ENCODE data around the gene KDELR3.
"Not testable (repeated sequence)": the region's sequence is repeated elsewhere in the genome, so short reads cannot be mapped to it uniquely, and the experiment has no call there.

Gene KDELR3

DNA sequence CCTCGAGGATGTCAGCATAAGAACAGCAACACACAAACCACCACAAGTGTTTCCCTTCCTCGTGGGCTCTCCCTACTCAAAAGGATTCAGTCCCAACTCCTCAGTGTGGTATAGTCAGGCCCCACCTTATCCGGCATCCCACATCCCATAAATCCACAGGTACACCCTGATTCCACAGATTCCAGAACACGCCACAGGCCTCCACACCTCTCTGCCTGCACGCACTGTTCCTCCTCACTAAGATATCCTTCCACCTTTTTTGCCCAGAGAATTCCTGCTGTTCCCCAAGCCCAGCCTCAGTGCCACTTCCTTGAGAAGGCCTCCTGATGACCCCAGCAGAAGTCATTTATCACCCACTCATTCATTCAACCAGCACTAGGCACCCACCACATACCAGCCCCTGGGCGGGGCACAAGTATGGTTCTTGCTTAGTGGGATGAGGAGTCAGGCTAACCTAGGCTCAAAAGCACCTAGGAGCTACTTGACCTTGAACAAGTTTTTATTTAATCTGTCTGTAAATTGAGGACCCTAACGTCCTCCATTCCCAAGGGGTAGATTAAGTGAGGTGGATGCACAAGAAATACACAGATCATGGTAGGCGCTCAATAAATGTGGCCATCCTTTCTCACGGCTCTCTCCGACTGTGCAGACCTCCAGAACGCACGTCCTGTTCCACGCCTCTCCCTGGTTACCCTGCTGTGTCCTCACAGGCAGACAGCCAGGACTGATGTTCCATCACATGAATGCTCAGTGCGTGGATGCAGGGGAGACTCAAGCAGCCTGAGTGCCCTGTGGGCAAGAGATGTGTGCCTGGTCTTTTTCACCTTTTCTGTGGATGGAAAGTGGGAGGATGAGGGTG lies 10.8 kb upstream of the KDELR3 start:
- no peak for DNase-seq

DNA sequence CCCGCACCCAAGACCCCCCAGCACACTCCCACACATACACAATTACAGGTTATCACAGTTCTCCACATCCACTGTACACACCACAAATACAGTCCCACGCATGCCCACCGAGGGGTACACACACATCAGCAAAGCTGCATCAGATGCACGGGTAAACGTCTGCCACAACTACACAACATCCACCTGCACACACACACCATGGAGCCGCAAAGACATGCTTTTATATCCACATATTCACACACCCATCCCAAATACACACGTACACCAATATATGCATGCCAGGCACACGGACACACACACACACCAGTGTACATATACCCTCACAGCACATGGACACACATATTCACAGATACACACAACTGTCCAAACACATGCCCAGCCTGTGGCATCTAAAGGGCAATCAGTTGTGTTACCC lies 7.5 kb upstream of the KDELR3 start:
- DNase-seq = no peak

DNA sequence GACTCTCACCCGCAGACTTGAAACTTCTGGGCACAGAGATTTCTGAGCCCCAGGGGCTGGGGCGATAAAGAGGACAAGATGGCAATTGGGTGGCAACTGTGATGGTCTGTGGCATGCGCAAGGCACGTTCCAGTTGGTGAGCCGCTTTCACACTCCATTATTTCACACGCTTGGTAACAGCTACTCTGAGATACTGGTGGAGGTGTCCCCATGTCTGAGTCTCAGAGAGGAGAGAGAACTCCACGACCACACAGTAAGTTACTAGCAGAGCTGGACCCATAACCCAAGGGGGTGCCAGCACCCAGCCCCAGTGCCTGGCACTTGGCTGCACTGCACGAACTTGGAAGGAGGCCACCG lies 6.9 kb upstream of the KDELR3 start:
- no peak for DNase-seq

- peak; percentile 51 for DNase-seq
These were observed 6.3 kb upstream of the KDELR3 start for GRCh38 chr22:38461414-38462081.

DNA sequence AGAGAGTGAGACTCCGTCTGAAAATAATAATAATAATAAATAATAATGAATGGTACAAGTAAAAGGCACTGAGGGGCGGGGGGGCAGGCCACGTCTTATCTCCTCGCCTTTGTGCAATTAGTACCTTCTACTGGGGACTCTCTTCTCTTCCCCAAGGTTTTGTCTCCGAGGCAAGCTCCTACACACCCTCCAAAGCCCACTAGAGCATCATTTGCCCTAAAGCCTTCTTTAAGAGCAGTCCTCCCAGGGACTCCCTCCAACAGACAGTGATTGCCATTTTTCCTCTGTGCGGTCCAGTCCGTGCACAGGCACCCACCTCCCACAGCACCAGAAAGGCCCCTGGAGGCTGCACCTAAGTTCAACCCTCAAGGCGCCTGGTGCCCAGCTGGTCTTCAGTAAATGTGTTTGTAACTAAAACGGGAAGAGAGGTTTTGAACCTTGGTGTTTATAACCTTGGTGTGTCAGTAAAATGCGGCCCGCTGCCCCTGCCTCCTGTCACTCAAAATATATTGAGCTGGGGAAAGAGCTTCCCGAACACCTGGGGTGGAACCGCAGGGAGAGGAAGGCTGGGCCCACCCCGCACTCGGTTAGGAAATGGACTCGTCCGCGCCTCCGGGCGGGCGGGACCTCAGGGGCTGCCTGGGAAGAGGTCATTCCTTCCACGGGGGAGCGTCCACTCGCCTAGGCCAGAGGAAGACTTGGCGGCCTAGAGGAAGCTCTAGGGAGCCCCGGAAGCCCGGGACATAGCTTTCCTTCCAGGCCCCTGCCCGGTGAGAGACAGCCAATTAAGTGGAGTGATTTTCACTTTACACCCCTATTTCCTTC lies 4.7 kb upstream of the KDELR3 start:
- no peak for DNase-seq

DNA sequence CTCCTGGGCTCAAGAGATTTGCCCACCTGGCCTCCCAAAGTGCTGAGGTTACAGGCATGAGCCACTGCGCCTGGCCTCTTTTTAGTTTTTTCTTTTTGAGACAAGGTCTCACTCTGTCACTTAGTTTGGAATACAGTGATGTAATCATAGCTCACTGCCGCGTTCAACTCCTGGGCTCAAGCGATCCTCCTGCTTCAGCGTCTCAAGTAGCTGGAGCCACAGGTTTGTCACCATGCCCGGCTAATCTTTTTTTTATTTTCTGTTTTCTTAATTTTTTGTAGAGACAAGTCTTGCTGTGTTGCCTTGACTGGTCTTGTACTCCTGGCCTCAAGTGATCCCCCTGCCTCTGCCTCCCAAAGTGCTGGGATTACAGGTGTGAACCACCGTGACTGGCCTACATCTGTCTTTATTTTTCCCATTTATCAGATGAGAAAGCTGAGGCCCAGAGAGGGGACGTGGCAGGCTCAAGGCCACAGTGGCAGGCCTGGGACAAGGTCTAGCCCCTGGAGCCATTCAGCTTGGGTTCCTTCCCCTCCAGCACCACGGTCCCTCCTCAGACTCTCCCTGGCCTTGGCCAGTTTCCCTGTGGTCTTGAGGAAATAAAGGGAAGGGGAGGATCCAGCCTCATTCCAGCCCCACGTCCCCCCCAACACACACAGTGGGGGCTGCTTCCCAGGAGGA lies 2.8 kb upstream of the KDELR3 start:
- DNase-seq = no peak

- no peak for DNase-seq
These were observed 2.0 kb upstream of the KDELR3 start for GRCh38 chr22:38465673-38466490.

GRCh38 chr22:38467438-38467903 lies 425 bp upstream of the KDELR3 start:
- no peak for DNase-seq

GRCh38 chr22:38468443-38469305 lies 778 bp downstream of the KDELR3 start:
- no peak for DNase-seq

DNA sequence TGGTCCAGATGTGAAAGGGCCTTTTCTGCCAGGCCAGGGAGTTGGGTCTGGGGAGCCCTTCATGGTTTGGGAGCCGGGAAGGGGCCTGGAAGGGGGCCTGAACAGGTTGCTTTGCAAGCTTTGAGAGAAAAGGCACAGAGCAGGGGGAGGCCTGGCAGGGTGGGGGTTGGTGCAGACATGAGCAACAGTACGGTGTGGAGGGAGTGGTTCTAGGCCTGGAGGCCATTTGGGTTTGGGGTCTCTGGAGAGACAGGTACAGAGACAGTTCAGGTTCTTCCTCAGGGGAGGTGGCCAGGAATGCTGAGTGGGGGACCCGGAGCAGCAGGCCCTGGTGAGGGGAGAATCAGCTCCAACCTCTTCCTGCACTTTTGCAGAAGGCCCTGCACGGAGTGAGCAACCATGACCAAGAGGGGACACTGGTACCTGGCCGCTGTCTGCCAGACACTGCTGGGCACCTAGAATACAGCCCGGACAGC lies 1.4 kb downstream of the KDELR3 start:
- DNase-seq = no peak

DNA sequence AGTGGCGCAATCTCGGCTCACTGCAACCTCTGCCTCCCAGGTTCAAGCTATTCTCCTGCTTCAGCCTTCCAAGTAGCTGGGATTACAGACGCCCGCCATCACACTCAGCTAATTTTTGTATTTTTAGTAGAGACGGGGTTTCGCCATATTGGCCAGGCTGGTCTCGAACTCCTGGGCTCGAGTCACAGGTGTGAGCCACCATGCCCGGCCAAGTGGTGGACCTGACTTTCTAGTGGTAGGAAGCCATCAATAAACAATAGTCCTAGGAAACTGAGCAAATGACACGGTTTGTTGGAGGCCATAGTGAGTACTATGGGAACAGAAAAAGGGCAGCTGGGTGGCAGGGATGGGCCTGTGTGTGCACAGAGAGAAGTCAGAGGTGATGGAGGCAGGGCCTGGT lies 2.3 kb downstream of the KDELR3 start:
- DNase-seq = not testable (repeated sequence)

- no peak for DNase-seq
These were observed 3.3 kb downstream of the KDELR3 start for GRCh38 chr22:38471237-38471636.

- DNase-seq = no peak
These were observed 6.2 kb downstream of the KDELR3 start for GRCh38 chr22:38474003-38474607.

DNA sequence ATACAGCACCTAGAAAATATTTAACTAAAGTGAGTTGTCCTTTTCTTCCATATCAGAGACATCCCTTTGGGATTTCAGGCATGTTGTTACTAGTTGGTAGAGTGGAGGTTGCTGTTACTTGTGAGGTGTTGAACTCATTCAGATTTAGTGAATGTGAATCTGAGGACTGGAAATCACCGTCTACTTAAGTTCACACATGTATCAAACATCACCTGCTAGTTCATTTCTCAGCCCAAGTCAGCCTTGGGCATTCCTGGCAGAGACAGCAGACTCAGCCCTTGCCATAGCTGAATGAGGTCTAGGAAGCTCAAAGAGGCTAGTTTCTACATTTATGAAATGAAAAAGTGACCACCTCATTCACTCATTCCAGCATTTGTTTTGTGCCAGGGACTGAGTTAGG lies 9.7 kb downstream of the KDELR3 start:
- no peak for DNase-seq

DNA sequence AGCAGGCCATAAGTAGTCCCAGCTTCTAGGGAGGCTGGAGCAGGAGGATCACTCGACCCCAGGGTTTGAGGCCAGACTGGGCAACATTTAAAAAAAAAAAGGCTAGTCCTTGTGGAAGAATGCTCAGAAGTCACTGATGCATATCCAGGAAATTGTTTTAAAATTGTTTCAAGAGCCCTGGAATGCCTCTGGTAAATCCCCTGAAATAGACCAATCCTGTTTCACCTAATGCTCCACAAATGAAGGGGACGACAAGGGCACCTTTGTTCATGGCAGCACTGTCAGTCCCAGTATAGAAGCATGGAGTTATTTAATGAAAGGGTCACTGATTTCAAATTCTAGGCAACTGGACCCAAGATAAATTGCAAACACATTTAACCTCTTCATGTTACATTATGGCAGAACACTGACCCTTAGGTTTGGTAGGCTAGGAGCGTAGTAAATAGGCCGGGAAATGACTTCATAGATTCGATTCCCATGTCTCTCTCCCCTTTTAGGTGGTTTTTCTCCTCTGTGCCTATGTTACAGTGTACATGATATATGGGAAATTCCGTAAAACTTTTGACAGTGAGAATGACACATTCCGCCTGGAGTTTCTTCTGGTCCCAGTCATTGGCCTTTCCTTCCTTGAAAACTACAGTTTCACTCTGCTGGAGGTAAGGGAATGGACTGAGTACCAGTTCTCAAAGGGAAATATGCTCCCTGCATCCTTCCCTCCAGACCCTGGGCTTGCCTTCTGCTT lies 11.4 kb downstream of the KDELR3 start:
- DNase-seq = no peak

DNA sequence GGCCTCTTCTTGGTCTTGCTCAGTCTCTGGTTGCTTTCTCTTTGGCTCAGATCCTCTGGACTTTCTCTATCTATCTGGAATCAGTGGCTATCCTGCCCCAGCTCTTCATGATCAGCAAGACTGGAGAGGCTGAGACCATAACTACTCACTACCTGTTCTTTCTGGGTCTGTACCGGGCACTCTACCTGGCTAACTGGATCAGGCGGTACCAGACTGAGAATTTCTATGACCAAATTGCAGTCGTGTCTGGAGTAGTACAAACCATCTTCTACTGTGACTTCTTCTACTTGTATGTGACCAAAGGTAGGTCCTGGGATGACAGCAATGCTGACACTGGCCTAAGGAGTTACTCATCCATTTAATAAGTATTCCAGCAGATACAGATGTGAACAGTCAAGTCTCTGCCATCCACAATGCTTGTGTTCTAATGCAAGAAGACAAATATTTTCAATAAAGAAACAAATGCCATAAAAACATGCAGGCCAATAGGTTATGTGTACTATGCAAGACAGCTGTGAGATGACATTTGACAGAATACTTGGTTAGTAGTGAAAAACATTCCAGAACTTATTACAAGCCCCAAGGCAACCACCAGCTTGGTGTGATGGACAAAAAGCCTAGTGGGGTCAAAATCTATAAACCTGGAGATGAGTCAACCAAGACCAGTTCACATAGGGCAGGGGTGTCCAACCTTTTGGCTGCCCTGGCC lies 13.4 kb downstream of the KDELR3 start:
- no peak for DNase-seq

- no peak for DNase-seq
These were observed 14.0 kb downstream of the KDELR3 start for GRCh38 chr22:38481871-38482332.

DNA sequence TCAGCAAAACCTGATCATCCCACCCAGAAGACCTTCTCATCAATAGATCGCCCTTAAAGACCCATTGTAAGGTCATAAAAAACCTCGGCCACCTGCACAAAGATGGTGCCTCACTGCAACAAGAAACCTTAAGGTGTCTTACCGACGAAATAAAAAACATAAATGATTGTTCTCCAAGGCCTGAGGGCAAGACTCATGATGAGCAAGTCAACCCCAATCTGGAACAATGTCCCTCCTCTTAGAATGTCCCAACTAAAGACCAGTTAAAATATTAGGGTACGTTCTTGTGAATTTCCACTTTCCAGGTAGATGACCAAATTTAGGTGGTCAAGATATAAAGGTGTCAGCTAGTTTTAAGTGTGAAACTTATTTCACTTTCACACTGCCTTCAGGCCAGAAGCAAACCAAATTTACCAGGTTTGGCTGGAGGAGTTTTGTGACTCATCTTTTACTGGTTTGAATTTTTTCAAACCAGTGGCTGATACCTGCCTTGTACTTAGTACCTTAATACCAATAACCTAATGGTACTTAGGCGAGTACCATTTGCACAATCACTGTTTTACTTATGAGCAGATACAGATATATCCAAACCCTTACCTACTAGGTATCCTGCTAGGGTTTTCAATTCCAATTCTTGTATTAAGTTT lies 14.9 kb downstream of the KDELR3 start:
- DNase-seq = no peak

Measured in NCI-H226 (cell line).